Breast epithelium (tissue), 4 donors: ENCODE measurements around the gene CDC42EP1. TPM values are rescaled to one million over a fixed set of nuclear protein-coding genes. Genes with fewer than 3 reads are reported as not detected.

Experiments
- DNase-seq, 2 donors: peaks; one replicate each; pipeline ENCODE4 v3.0.0-alpha.2; 2019; ENCODE audit warnings: low spot score in 2 of 2
- H3K27ac ChIP-seq, 2 donors: fragments of 200-600 bp; sonication (generic) in 1 of 2; one replicate each; pipeline ENCODE4 v1.5.1; 2016 to 2019; ENCODE audit warnings: mild to moderate bottlenecking in 1 of 2
- H3K27me3 ChIP-seq, 2 donors: fragments of 200-600 bp; sonication (generic) in 1 of 2; one replicate each; pipeline versions ENCODE4 v1.5.1 to v1.6.0; 2017 to 2019; ENCODE audit warnings: control low read depth in 1 of 2, mild to moderate bottlenecking in 1 of 2
- H3K36me3 ChIP-seq: fragments of 200-600 bp; one replicate; pipeline ENCODE4 v1.5.1; 2019
- H3K4me1 ChIP-seq, 2 donors: fragments of 200-600 bp; sonication (generic); one replicate each; pipeline ENCODE4 v1.5.1; 2016 to 2019; ENCODE audit warnings: control low read depth in 1 of 2
- H3K4me3 ChIP-seq, 3 donors: fragments of 200-600 bp; sonication (generic); 1 replicate in 2 of 3; 2 replicates in 1 of 3; pipeline ENCODE4 v1.5.1; 2016 to 2019; ENCODE audit warnings: mild to moderate bottlenecking in 3 of 3, moderate library complexity in 2 of 3
- H3K9me3 ChIP-seq, 2 donors: fragments of 200-600 bp; sonication (generic) in 1 of 2; one replicate each; pipeline ENCODE4 v1.5.1; 2016 to 2019; ENCODE audit warnings: control low read depth in 1 of 2
- CTCF ChIP-seq, 3 donors: fragments of 450-650 bp; IDR thresholded peaks; one replicate each; pipeline ENCODE4 v1.5.1; 2016 to 2017; ENCODE audit warnings: antibody characterized with exemption in 3 of 3, mild to moderate bottlenecking in 3 of 3, moderate library complexity in 3 of 3
- POLR2A ChIP-seq: fragments of 450-650 bp; IDR thresholded peaks from one replicate; pipeline ENCODE4 v1.6.1; 2016; ENCODE audit warnings: antibody characterized with exemption, mild to moderate bottlenecking, moderate library complexity
- POLR2AphosphoS5 ChIP-seq, 3 donors: sonication (generic); formaldehyde crosslinking; IDR thresholded peaks; one replicate each; pipeline ENCODE4 v1.6.1; 2017; ENCODE audit warnings: antibody characterized with exemption in 3 of 3
- intact Hi-C: fragments of 100-400 bp; cut with DNase I; formaldehyde crosslinking; loops from one replicate; pipeline ENCODE4 v1.15.1; 2023; ENCODE audit warnings: low total_unique reads
- total RNA-seq, 3 donors: library from RNA; depleted of rRNA; stranded (reverse); fragments of >200 nt; gene quantifications; one replicate each; pipeline ENCODE4 v1.1.0, GENCODE V29; 2016

The CDC42EP1 gene
- total RNA-seq, 3 donors from 2014 or later = 13.8 to 43.0 (median 29.8) TPM

DNA sequence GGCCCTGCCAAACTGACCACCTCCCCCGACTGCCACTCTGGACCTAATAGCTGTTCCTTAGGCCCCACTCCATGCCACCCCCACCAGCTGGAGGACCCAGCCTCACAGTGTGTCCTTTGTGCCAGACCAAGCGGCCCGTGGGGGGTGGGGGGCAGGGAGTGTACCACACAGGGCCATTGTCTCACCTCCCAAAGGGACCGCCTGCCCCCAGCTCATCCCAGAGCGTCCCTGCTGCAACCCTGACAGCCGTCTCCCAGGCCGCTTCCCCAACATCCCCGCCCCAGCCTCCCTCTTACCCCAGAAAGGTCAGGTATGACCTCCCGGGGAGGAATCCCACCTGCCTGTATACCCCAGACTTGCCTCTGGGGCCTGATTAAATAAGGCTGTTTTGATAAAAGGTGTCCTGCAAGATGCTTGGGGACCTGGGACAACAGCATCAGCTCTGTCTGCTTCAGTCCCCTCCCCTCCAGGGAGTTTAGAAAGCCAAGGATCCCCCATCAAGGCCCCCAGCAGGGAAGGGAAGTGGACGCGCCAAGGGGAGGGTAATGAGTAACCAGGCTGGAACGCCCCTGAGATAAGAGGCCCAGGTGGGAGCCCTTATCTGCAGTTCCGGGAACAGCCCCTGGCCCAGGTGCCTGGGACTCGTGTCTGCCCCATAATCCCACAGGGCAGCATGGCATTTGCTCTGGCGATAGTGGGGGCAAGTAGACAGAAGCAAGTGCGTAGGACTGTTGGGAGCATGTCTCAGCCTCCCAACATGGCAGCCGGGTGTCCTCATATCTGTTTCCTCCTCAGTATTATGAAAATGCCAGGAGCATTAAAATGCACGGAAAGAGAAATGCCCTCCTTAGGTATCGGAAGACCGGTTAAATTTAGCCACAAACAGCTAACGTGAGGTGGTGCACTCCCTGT, 9.0 kb downstream of the CDC42EP1 start:
- Histone ChIP-seq H3K4me1 (peaks cover 3 to 13% of the 10 kb centered on the region in 2 donors), H3K27ac (peak overlapping the region; percentile 65 to 79)

DNA sequence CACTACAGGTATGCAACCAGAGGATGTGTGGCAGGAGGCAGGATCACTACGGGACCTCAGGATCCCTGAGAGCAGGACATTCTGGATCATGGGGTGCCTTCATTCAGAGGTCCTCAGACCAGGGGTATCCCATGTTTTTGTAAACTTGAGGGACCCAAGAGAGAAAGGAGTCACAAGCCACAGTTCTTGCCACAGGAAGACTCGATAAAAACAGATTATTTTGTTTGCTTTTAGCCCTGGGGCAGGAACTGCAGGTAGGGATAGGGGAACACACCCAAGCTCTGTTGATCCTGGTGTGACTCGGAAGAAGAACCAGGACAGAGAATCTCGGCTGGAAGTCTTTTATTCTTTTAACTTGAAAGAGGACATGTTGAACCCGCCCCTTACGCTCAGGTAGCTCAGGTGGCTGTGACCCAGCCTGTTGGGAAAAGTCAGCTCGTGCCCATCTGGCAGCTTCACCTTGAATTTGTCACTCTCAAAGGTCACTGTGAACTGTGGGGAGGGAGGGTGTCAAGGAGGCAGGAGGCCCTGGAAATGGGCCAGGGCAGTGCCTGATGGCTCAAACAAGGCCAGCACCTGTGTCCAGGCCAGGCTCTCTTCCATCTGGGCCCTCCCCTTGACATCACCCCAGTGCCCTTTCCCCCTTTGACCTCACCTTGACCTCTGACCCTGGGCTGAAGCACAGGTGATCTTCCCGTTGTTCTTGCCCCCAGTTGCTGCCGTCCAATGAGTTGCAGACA, 9.8 kb downstream of the CDC42EP1 start:
- H3K27ac ChIP-seq = peak overlapping the region; percentile 65 to 79
- H3K27me3 ChIP-seq = no peaks in the 10 kb centered on the region
- no peak for DNase-seq
- no peak overlapping the region for H3K4me3 ChIP-seq
- intact Hi-C loops = no loop called here
- TF ChIP-seq POLR2AphosphoS5 (IDR thresholded peaks at IDR 0.05) (peak in 1 of 3 donors; percentile 47), POLR2A (no peak), CTCF (IDR thresholded peaks at IDR 0.05) (no peak)
- no peaks in the 10 kb centered on the region for H3K36me3 ChIP-seq
- H3K9me3 ChIP-seq = no peaks in the 10 kb centered on the region
- peaks cover 3 to 8% of the 10 kb centered on the region in 2 donors for H3K4me1 ChIP-seq

More for the DNA sequence above, 9.0 kb downstream of the CDC42EP1 start:
- TF ChIP-seq CTCF (IDR thresholded peaks at IDR 0.05) (no peak), POLR2A (no peak), POLR2AphosphoS5 (IDR thresholded peaks at IDR 0.05) (no peak)
- no peaks in the 10 kb centered on the region for H3K27me3 ChIP-seq
- no peaks in the 10 kb centered on the region for H3K36me3 ChIP-seq
- no peak overlapping the region for H3K4me3 ChIP-seq
- no peak for DNase-seq
- no peaks in the 10 kb centered on the region for H3K9me3 ChIP-seq
- intact Hi-C loops = no loop called here

DNA sequence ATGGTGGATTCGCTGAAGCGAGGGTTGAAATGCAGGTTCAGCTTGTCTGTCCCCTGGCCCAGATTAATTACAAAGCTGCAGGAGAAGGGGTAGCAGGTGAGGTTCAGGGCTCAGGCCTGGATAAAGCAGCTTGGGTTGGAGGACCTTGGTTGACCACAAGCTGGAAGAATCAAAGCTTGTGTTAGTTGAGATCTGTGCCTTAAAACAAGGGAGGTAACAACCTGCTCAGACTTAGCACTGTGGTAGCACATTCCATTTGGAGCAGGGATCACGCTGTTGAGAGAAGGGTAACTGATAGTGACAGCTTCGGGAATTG, 10.3 kb downstream of the CDC42EP1 start:
- Histone ChIP-seq H3K27ac (peak overlapping the region; percentile 65 to 79), H3K27me3 (no peaks in the 10 kb centered on the region), H3K9me3 (no peaks in the 10 kb centered on the region), H3K36me3 (no peaks in the 10 kb centered on the region), H3K4me1 (peaks cover 3 to 8% of the 10 kb centered on the region in 2 donors), H3K4me3 (no peak overlapping the region)
- DNase-seq = no peak
- TF ChIP-seq CTCF (IDR thresholded peaks at IDR 0.05) (no peak), POLR2A (no peak), POLR2AphosphoS5 (IDR thresholded peaks at IDR 0.05) (no peak)
- intact Hi-C loops = no loop called here

DNA sequence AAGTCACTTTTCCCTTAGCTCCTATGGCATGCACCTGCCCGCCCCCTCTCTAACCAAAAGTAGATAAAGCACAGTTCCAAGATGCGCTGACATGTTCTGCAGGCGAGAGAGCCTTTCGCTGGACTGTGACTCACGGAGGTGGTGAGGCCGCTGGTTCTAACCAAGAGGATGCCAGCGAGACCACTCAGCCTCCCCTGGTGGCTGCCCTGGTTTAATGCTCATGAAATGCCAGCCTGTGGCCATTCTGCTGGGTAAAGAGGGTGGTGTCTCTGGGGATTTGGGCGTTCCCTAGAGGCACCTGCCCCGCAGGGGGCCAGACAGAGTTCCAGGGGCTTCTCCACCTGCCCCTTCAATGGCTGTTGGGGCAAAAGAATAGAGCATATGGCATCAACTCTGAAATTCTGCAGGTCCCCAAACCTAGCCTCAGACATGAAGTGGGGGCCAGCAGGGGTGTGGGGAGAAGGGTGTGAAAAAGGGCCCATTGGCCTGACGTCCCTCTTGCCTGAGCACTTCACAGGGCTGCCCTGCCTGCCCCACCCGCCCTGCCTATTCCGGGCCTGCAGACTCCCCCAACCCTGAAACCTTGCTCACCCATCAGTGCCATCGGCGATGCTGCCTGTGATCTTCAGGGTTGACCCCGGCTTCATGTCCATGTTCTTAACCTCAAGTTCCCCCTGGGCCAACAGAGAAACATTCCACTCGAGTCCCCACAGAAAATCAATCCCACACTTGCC, 11.1 kb downstream of the CDC42EP1 start:
- Histone ChIP-seq H3K36me3 (no peaks in the 10 kb centered on the region), H3K27ac (no peak overlapping the region), H3K27me3 (no peaks in the 10 kb centered on the region), H3K4me3 (no peak overlapping the region), H3K9me3 (no peaks in the 10 kb centered on the region), H3K4me1 (peaks cover 3 to 8% of the 10 kb centered on the region in 2 donors)
- intact Hi-C loops = no loop called here
- no peak for DNase-seq
- TF ChIP-seq CTCF (IDR thresholded peaks at IDR 0.05) (no peak), POLR2A (no peak), POLR2AphosphoS5 (IDR thresholded peaks at IDR 0.05) (no peak)
